ENCODE measurements around the gene PRPF8.

PRPF8 gene

DNA sequence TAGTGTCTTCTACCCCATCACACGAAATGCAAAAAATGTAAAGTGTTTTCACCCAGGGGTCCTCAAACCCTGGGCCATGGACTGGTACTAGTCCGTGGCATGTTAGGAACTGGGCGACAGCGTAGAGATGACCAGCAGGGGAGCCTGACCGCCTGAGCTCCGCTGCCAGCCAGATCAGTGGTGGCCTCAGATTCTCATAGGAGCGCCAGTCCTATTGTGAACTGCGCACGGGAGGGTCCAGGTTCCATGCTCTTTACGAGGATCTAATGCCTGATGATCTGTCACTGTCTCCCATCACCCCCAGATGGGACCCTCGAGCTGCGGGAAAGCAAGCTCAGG, 43.6 kb downstream of the PRPF8 start:
- no peak for DNase-seq (ENCODE audit: low spot score)

DNA sequence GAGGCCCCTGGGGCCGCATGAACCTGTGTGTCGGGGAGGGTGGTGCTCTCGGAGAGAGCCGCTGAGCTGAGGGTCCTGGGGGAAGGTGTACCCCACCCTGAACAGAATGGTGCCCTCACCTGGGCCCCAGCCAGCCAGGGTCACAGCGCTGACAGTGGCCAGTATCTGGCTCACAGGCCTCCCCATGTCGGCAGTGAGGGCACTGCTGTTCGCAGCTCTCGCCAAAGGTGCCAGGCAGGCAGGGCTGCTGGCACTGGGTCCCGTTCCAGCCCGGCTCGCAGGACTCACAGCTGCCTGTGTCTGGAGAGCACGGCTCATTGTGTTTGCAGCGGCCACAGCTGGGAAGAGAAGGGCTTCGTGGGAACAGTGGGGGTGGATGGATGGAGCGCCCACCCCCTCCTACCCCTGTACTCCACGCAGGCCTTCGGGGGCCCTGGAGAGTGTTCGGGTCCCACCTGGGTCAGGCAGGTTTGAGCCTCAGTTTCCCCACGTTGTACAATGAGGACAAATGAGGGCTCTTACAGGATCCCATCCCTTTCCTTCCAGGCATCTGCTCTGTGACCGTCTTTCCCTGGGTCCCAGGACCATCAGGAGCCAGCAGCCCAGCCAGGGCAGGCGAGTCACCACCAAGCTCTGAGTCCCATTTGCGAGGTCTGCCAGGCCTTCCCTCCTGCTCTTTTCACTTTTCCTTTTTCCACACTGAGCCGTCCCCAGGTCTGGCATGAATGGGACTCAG, 44.2 kb downstream of the PRPF8 start:
- TF ChIP-seq, protein P1, sequence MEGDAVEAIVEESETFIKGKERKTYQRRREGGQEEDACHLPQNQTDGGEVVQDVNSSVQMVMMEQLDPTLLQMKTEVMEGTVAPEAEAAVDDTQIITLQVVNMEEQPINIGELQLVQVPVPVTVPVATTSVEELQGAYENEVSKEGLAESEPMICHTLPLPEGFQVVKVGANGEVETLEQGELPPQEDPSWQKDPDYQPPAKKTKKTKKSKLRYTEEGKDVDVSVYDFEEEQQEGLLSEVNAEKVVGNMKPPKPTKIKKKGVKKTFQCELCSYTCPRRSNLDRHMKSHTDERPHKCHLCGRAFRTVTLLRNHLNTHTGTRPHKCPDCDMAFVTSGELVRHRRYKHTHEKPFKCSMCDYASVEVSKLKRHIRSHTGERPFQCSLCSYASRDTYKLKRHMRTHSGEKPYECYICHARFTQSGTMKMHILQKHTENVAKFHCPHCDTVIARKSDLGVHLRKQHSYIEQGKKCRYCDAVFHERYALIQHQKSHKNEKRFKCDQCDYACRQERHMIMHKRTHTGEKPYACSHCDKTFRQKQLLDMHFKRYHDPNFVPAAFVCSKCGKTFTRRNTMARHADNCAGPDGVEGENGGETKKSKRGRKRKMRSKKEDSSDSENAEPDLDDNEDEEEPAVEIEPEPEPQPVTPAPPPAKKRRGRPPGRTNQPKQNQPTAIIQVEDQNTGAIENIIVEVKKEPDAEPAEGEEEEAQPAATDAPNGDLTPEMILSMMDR (IDR thresholded peaks at IDR 0.05; ENCODE audit: borderline replicate concordance, control extremely low read depth, extremely low read depth, insufficient read depth, missing control alignments): no peak
- DNase-seq (ENCODE audit: low spot score): no peak
- in situ Hi-C loops (cut with MboI; ENCODE audit: low sequenced_read_pairs, unreplicated experiment): no loop called here

More for the DNA sequence above, 43.6 kb downstream of the PRPF8 start:
- in situ Hi-C loops (cut with MboI; ENCODE audit: low sequenced_read_pairs, unreplicated experiment): no loop called here
- TF ChIP-seq, protein P1 (IDR thresholded peaks at IDR 0.05; ENCODE audit: borderline replicate concordance, control extremely low read depth, extremely low read depth, insufficient read depth, missing control alignments): no peak

DNA sequence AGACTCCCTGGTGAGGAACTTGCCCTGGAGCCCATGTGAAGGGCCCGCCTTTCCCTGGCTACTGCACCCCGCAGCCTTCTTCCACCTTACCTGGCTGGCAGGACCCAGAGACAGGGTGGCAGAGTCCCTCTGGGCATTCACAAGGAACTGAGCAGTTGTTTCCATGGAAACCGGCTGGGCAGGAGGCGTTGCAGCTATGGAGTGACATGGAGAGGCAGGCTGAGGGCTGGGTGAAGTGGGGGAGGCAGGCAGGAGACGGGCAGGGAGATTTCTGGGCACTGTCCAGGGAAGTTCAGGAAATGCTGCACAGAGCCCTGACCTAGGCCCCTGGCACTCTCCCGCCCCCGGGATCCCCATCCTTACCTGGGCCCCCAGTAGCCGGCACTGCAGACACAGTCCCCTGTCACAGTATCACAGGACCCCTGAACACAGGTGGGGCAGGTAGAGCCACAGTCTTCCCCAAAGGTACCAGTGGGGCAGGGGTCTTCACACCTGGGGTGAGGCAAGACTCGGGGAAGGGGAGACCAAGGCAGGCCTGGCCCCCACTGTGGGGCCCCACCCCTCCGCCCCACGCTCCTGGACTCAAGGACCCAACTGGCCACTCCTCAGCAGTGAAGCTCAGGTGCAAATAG, 45.0 kb downstream of the PRPF8 start:
- TF ChIP-seq, protein P1 (IDR thresholded peaks at IDR 0.05; ENCODE audit: borderline replicate concordance, control extremely low read depth, extremely low read depth, insufficient read depth, missing control alignments): no peak
- in situ Hi-C loops (cut with MboI; ENCODE audit: low sequenced_read_pairs, unreplicated experiment): no loop called here
- DNase-seq (ENCODE audit: low spot score): no peak

DNA sequence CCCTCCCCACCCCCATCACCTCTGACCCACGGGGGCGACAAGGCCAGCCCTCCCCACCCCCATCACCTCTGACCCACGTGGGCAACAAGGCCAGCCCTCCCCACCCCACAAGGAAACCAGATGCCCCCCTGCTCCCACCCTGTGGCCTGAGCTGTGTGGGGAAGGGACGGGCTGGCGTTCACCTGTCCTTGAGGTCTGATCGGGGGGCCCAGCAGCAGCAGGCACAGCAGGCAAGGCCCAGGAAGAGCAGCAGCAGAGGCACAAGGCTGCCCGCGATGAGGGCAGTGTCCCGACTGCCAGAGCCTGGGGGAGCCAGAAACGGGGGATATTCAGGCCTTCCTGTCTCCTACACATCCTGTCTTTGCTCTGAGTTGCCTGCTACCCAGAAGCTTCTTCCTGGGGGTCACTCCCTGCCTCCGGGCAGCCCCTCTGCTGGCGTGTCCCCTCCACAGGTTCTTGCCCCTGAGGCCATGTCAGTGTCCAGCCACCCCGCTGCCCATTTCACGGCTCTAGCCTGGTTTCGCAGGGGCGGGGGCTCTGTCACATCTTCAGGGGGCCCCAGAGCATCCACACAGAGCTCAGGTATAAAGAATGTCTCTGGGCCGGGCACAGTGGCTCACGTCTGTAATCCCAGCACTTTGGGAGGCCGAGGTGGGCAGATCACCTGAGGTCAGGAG, 45.9 kb downstream of the PRPF8 start:
- in situ Hi-C loops (cut with MboI; ENCODE audit: low sequenced_read_pairs, unreplicated experiment): no loop called here
- DNase-seq (ENCODE audit: low spot score): no peak

DNA sequence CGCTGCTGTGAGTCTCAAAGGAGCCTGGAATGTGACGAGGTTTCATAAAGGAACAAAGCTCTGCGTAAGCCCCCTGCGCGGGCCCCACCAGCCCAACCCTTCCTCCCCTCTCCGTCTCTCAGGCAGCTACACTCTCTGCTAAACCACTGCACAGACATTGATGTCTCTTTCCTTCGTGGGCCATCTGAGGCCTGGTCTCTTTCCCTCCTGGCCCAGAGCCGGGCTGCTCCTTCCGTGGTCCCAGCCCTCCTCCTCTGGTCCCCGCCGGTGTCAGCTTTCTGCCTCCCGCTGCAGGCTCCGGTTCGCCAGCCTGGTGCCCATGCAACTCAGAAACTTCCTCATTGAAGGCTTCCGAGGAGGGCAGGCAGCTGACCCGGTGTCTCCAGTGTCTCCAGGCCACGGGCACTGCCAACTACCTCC, 46.5 kb downstream of the PRPF8 start:
- in situ Hi-C loops (cut with MboI; ENCODE audit: low sequenced_read_pairs, unreplicated experiment): no loop called here
- DNase-seq (ENCODE audit: low spot score): no peak
- TF ChIP-seq, protein P1 (IDR thresholded peaks at IDR 0.05; ENCODE audit: borderline replicate concordance, control extremely low read depth, extremely low read depth, insufficient read depth, missing control alignments): no peak

More for the DNA sequence above, 45.9 kb downstream of the PRPF8 start:
- TF ChIP-seq, protein P1 (IDR thresholded peaks at IDR 0.05; ENCODE audit: borderline replicate concordance, control extremely low read depth, extremely low read depth, insufficient read depth, missing control alignments): no peak

DNA sequence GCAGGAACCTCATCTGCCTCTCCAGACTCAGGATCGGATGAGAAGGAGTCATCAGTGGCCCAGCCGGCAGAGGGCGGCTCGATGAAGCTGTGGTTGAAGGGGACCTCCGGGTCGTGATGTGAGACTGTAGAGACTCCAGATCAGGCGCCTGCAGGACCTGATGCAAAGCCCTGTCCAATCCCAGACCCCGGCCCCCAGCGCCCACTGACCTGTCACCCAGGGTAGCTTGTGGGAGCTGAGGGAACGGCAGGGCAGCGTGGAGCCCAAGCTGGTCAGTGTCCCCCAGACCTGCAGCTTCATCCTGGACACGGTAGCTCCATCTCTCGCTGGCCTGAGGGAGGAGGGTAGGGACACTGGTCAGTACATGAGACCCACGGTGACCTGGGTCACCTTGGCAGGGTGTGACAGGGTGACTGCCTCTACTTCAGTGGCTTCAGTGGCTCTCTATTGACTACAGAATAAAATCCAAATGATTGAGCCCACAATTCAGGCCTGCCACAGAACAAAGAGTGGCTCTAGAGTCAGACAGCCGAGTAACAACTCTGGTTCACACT, 47.9 kb downstream of the PRPF8 start:
- TF ChIP-seq, protein P1 (IDR thresholded peaks at IDR 0.05; ENCODE audit: borderline replicate concordance, control extremely low read depth, extremely low read depth, insufficient read depth, missing control alignments): no peak
- DNase-seq (ENCODE audit: low spot score): no peak
- in situ Hi-C loops (cut with MboI; ENCODE audit: low sequenced_read_pairs, unreplicated experiment): no loop called here
